ENCODE results near the gene USP6NL. TPM values are rescaled to one million over a fixed set of nuclear protein-coding genes. Genes with fewer than 3 reads are reported as not detected.

USP6NL gene
- total RNA-seq, 2 experiments from 2014 or later = 2.3 to 2.7 TPM

GRCh38 chr10:11528286-11528685 is 83.2 kb downstream of the USP6NL start:
- POLR2A ChIA-PET = no interaction called here
- CTCF ChIA-PET = no interaction called here

- ChIA-PET CTCF (no interaction called here), POLR2A (no interaction called here)
Observed at GRCh38 chr10:11527691-11528255, 83.7 kb downstream of the USP6NL start.

- ChIA-PET POLR2A (no interaction called here), CTCF (no interaction called here)
Observed at GRCh38 chr10:11527068-11527467, 84.4 kb downstream of the USP6NL start.

GRCh38 chr10:11525503-11525902 is 85.9 kb downstream of the USP6NL start:
- POLR2A ChIA-PET = no interaction called here
- CTCF ChIA-PET = no interaction called here

- CTCF ChIA-PET = no interaction called here
- POLR2A ChIA-PET = no interaction called here
Observed at GRCh38 chr10:11522821-11523245, 88.6 kb downstream of the USP6NL start.

GRCh38 chr10:11521860-11522259 is 89.6 kb downstream of the USP6NL start:
- ChIA-PET CTCF (interaction anchor here (0.7 kb wide), 2 partner anchors 140 to 203 kb away, joined by 3 read pairs; no protein-coding TSS in a partner anchor), POLR2A (no interaction called here)

GRCh38 chr10:11520892-11521291 is 90.6 kb downstream of the USP6NL start:
- POLR2A ChIA-PET = no interaction called here
- CTCF ChIA-PET = interaction anchor here (1.2 kb wide), 1 partner anchor 237 kb away, joined by 4 read pairs; no protein-coding TSS in a partner anchor

- ChIA-PET CTCF (interaction anchor here (1.0 kb wide), 1 partner anchor 240 kb away, joined by 4 read pairs; no protein-coding TSS in a partner anchor), POLR2A (interaction anchor here (0.6 kb wide), 1 partner anchor 193 kb away, joined by 3 read pairs; no protein-coding TSS in a partner anchor)
Observed at GRCh38 chr10:11517150-11517549, 94.3 kb downstream of the USP6NL start.

GRCh38 chr10:11516431-11516746 is 95.1 kb downstream of the USP6NL start:
- POLR2A ChIA-PET = no interaction called here
- CTCF ChIA-PET = interaction anchor here (1.0 to 2.1 kb wide), 4 partner anchors 209 to 241 kb away, joined by 3 to 22 read pairs (median 3); no protein-coding TSS in a partner anchor

GRCh38 chr10:11515596-11516430 is 95.6 kb downstream of the USP6NL start:
- CTCF ChIA-PET = interaction anchor here (0.9 to 2.1 kb wide), 6 partner anchors 100 to 242 kb away, joined by 3 to 22 read pairs (median 3); no protein-coding TSS in a partner anchor
- POLR2A ChIA-PET = interaction anchor here (0.6 kb wide), 2 partner anchors 10 to 243 kb away, joined by 3 to 4 read pairs; no protein-coding TSS in a partner anchor

- ChIA-PET CTCF (interaction anchor here (1.2 kb wide), 1 partner anchor 211 kb away, joined by 4 read pairs; no protein-coding TSS in a partner anchor), POLR2A (no interaction called here)
Observed at GRCh38 chr10:11513727-11514126, 97.7 kb downstream of the USP6NL start.

GRCh38 chr10:11512596-11512995 is 98.9 kb downstream of the USP6NL start:
- ChIA-PET POLR2A (no interaction called here), CTCF (interaction anchor here (1.5 kb wide), 1 partner anchor 245 kb away, joined by 8 read pairs; no protein-coding TSS in a partner anchor)

GRCh38 chr10:11511321-11511720 is 100.1 kb downstream of the USP6NL start:
- ChIA-PET POLR2A (no interaction called here), CTCF (interaction anchor here (1.5 kb wide), 1 partner anchor 246 kb away, joined by 8 read pairs; no protein-coding TSS in a partner anchor)

GRCh38 chr10:11510736-11511135 is 100.7 kb downstream of the USP6NL start:
- ChIA-PET POLR2A (no interaction called here), CTCF (no interaction called here)

- ChIA-PET POLR2A (no interaction called here), CTCF (no interaction called here)
Observed at GRCh38 chr10:11510281-11510680, 101.2 kb downstream of the USP6NL start.

- POLR2A ChIA-PET = no interaction called here
- CTCF ChIA-PET = no interaction called here
Observed at GRCh38 chr10:11509036-11509435, 102.4 kb downstream of the USP6NL start.

GRCh38 chr10:11506247-11506789 is 105.1 kb downstream of the USP6NL start:
- CTCF ChIA-PET = interaction anchor here (1.9 kb wide), 1 partner anchor 10 kb away, joined by 4 read pairs; no protein-coding TSS in a partner anchor
- POLR2A ChIA-PET = no interaction called here

GRCh38 chr10:11505639-11506038 is 105.8 kb downstream of the USP6NL start:
- ChIA-PET CTCF (interaction anchor here (0.9 to 1.9 kb wide), 2 partner anchors 9 kb away, joined by 4 read pairs; no protein-coding TSS in a partner anchor), POLR2A (interaction anchor here (0.5 to 0.8 kb wide), 2 partner anchors 10 to 321 kb away, joined by 3 read pairs; no protein-coding TSS in a partner anchor)

GRCh38 chr10:11504566-11505285 is 106.7 kb downstream of the USP6NL start:
- ChIA-PET CTCF (interaction anchor here (0.9 to 1.9 kb wide), 2 partner anchors 9 to 10 kb away, joined by 4 read pairs; no protein-coding TSS in a partner anchor), POLR2A (interaction anchor here (0.5 to 0.8 kb wide), 2 partner anchors 11 to 322 kb away, joined by 3 read pairs; no protein-coding TSS in a partner anchor)

Data from activated CD8-positive, alpha-beta memory T cell treated with anti-CD3 and anti-CD28 coated beads for 36 hours (primary cell).